ENCODE results near the gene TYRP1. TPM values are rescaled to one million over a fixed set of nuclear protein-coding genes. Genes with fewer than 3 reads are reported as not detected.

TYRP1 gene
- polyA plus RNA-seq, 1 donor from 2014 or later: not detected

DNA sequence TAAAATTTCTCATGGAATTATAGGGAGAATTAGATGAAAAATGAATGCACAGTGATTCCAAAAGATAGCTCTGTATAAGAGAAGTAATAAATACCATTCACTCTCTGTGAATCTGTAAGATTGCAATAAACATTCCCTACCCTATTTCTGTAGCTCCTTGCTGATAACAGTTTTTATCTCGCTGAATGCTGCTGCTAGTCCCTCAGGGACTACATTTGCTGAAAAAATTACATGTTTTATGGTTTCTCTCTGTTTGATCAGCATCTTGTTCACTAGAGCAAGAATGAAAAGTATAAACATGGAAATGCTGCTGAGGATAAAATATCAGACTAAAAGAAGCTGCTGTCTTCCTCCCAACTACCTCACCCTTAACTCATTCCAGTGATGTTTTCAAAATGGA lies 44.3 kb upstream of the TYRP1 start:
- Histone ChIP-seq H2AFZ (ENCODE audit: low read depth, low read length) (no peak overlapping the region), H3K4me3 (ENCODE audit: low read length) (peak overlapping the region; percentile 50), H3K9me2 (ENCODE audit: insufficient read depth, low read length) (no peaks in the 10 kb centered on the region), H3K36me3 (ENCODE audit: insufficient read depth, low read length) (no peaks in the 10 kb centered on the region), H3K9ac (ENCODE audit: low read length) (no peak overlapping the region), H3K27me3 (ENCODE audit: insufficient read depth, low read depth, low read length) (no peaks in the 10 kb centered on the region), H3K4me2 (ENCODE audit: low read length) (peak overlapping the region; percentile 12), H3K9me3 (ENCODE audit: low read length) (no peaks in the 10 kb centered on the region), H3F3A (ENCODE audit: insufficient read depth, low read length, poor library complexity, severe bottlenecking) (no peaks in the 10 kb centered on the region), H3K27ac (ENCODE audit: low read length) (peak overlapping the region; percentile 42), H3K79me2 (replicated peaks; ENCODE audit: insufficient read depth, low read length) (no peaks in the 10 kb centered on the region), H4K20me1 (ENCODE audit: insufficient read depth) (no peaks in the 10 kb centered on the region)
- TF ChIP-seq EZH2 (IDR thresholded peaks at IDR 0.05; ENCODE audit: borderline replicate concordance, insufficient read depth, low read length, poor library complexity, severe bottlenecking): no peak
- TF ChIP-seq EP300 (conservative IDR thresholded peaks at IDR 0.05; ENCODE audit: poor library complexity, severe bottlenecking): no peak
- TF ChIP-seq, protein P1, sequence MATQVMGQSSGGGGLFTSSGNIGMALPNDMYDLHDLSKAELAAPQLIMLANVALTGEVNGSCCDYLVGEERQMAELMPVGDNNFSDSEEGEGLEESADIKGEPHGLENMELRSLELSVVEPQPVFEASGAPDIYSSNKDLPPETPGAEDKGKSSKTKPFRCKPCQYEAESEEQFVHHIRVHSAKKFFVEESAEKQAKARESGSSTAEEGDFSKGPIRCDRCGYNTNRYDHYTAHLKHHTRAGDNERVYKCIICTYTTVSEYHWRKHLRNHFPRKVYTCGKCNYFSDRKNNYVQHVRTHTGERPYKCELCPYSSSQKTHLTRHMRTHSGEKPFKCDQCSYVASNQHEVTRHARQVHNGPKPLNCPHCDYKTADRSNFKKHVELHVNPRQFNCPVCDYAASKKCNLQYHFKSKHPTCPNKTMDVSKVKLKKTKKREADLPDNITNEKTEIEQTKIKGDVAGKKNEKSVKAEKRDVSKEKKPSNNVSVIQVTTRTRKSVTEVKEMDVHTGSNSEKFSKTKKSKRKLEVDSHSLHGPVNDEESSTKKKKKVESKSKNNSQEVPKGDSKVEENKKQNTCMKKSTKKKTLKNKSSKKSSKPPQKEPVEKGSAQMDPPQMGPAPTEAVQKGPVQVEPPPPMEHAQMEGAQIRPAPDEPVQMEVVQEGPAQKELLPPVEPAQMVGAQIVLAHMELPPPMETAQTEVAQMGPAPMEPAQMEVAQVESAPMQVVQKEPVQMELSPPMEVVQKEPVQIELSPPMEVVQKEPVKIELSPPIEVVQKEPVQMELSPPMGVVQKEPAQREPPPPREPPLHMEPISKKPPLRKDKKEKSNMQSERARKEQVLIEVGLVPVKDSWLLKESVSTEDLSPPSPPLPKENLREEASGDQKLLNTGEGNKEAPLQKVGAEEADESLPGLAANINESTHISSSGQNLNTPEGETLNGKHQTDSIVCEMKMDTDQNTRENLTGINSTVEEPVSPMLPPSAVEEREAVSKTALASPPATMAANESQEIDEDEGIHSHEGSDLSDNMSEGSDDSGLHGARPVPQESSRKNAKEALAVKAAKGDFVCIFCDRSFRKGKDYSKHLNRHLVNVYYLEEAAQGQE (IDR thresholded peaks at IDR 0.05; ENCODE audit: borderline replicate concordance): peak; percentile 31
- no peak for TF ChIP-seq MXI1 (conservative IDR thresholded peaks at IDR 0.05; ENCODE audit: poor library complexity, severe bottlenecking)
- TF ChIP-seq POLR2AphosphoS5 (IDR thresholded peaks at IDR 0.05): peak; percentile 82

DNA sequence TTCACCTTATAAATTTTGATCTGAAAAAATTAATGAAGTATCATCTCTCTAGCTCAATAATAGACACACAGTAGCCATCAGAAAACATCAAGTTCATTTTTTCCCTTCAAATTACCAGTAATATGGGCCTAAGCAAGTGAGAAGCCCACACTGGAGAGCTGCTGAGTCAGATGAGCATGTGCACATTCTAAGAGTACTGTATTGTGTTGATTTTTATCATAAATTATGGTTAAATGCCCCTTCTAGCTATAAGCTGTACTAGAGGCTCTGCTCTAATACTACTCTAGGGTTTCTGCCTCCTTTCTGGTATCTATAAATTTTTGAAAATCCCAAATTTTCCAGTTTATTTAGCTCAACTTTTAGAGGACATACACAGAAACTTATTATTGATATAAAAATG lies 42.1 kb upstream of the TYRP1 start:
- TF ChIP-seq EZH2 (IDR thresholded peaks at IDR 0.05; ENCODE audit: borderline replicate concordance, insufficient read depth, low read length, poor library complexity, severe bottlenecking): no peak
- TF ChIP-seq RAD21 (conservative IDR thresholded peaks at IDR 0.05): no peak
- no peak for TF ChIP-seq SMC3 (conservative IDR thresholded peaks at IDR 0.05; ENCODE audit: poor library complexity)
- TF ChIP-seq, protein P2, sequence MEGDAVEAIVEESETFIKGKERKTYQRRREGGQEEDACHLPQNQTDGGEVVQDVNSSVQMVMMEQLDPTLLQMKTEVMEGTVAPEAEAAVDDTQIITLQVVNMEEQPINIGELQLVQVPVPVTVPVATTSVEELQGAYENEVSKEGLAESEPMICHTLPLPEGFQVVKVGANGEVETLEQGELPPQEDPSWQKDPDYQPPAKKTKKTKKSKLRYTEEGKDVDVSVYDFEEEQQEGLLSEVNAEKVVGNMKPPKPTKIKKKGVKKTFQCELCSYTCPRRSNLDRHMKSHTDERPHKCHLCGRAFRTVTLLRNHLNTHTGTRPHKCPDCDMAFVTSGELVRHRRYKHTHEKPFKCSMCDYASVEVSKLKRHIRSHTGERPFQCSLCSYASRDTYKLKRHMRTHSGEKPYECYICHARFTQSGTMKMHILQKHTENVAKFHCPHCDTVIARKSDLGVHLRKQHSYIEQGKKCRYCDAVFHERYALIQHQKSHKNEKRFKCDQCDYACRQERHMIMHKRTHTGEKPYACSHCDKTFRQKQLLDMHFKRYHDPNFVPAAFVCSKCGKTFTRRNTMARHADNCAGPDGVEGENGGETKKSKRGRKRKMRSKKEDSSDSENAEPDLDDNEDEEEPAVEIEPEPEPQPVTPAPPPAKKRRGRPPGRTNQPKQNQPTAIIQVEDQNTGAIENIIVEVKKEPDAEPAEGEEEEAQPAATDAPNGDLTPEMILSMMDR (IDR thresholded peaks at IDR 0.05; ENCODE audit: poor library complexity, severe bottlenecking): no peak
- TF ChIP-seq, protein P1 (IDR thresholded peaks at IDR 0.05; ENCODE audit: borderline replicate concordance): no peak
- TF ChIP-seq POLR2AphosphoS5 (IDR thresholded peaks at IDR 0.05): no peak
- no peak for TF ChIP-seq MXI1 (conservative IDR thresholded peaks at IDR 0.05; ENCODE audit: poor library complexity, severe bottlenecking)
- TF ChIP-seq EP300 (conservative IDR thresholded peaks at IDR 0.05; ENCODE audit: poor library complexity, severe bottlenecking): no peak
- TF ChIP-seq TAF1 (IDR thresholded peaks at IDR 0.05; ENCODE audit: low read depth): no peak
- Histone ChIP-seq H3F3A (ENCODE audit: insufficient read depth, low read length, poor library complexity, severe bottlenecking) (no peaks in the 10 kb centered on the region), H3K9me3 (ENCODE audit: low read length) (no peaks in the 10 kb centered on the region), H2AFZ (ENCODE audit: low read depth, low read length) (no peak overlapping the region), H3K4me2 (ENCODE audit: low read length) (no peak overlapping the region), H3K9me2 (ENCODE audit: insufficient read depth, low read length) (no peaks in the 10 kb centered on the region), H3K36me3 (ENCODE audit: insufficient read depth, low read length) (no peaks in the 10 kb centered on the region), H4K20me1 (ENCODE audit: insufficient read depth) (no peaks in the 10 kb centered on the region), H3K27ac (ENCODE audit: low read length) (no peak overlapping the region), H3K9ac (ENCODE audit: low read length) (no peak overlapping the region), H3K79me2 (replicated peaks; ENCODE audit: insufficient read depth, low read length) (no peaks in the 10 kb centered on the region), H3K4me3 (ENCODE audit: low read length) (no peak overlapping the region), H3K27me3 (ENCODE audit: insufficient read depth, low read depth, low read length) (no peaks in the 10 kb centered on the region)
